HepG2 (cell line): ENCODE data around the gene NELFCD. TPM values are rescaled to one million over a fixed set of nuclear protein-coding genes. Genes with fewer than 3 reads are reported as not detected.

Source experiments
- CREB1 ChIP-seq, 2 experiments: fragments of 450-650 bp in 1 of 2; IDR thresholded peaks; 2 replicates each; pipeline ENCODE4 v1.6.1; 2016 to 2017; ENCODE audit warnings: control low read depth in 1 of 2, mild to moderate bottlenecking in 1 of 2, missing compliant biosample characterization in 1 of 2, missing genetic modification characterization in 1 of 2
- EHMT2 ChIP-seq: fragments of 200-600 bp; sonication (generic); IDR thresholded peaks from 2 replicates; pipeline ENCODE4 v1.7.0; 2017; ENCODE audit warnings: antibody characterized with exemption, low read depth, low read length, borderline replicate concordance
- FOXM1 ChIP-seq: sonication (generic); formaldehyde crosslinking; IDR thresholded peaks from 2 replicates; pipeline ENCODE4 v1.5.0; 2020; ENCODE audit warnings: missing genetic modification reagents
- HNF4G ChIP-seq, 2 experiments: sonication (generic) in 1 of 2; formaldehyde crosslinking in 1 of 2; IDR thresholded peaks; 2 replicates each; pipeline versions ENCODE4 v1.4.0 to v1.6.1; 2011 to 2020; ENCODE audit warnings: borderline replicate concordance in 2 of 2, low read depth in 2 of 2, mild to moderate bottlenecking in 2 of 2, low read length in 1 of 2, missing genetic modification reagents in 1 of 2, moderate library complexity in 1 of 2
- HOXD1 ChIP-seq: sonication (generic); formaldehyde crosslinking; IDR thresholded peaks from 2 replicates; pipeline ENCODE4 v1.5.0; 2020; ENCODE audit warnings: missing genetic modification reagents
- JARID2 ChIP-seq: sonication (generic); formaldehyde crosslinking; IDR thresholded peaks from 2 replicates; pipeline ENCODE4 v1.8.1; 2023; ENCODE audit warnings: missing genetic modification reagents, inconsistent platforms; ENCODE audit not compliant: insufficient replicate concordance
- NFRKB ChIP-seq: fragments of 450-650 bp; IDR thresholded peaks from 2 replicates; pipeline ENCODE4 v1.6.1; 2017
- PHB2 ChIP-seq: fragments of 450-650 bp; IDR thresholded peaks from 2 replicates; pipeline ENCODE4 v1.6.1; 2018; ENCODE audit not compliant: partially characterized antibody
- SIN3A ChIP-seq: IDR thresholded peaks from 2 replicates; pipeline ENCODE4 v1.6.1; 2011; ENCODE audit warnings: low read depth, mild to moderate bottlenecking, control low read depth, low read length, borderline replicate concordance
- SNAI1 ChIP-seq: sonication (generic); formaldehyde crosslinking; IDR thresholded peaks from 2 replicates; pipeline ENCODE4 v1.5.0; 2020; ENCODE audit warnings: mild to moderate bottlenecking, missing genetic modification reagents, borderline replicate concordance
- ZNF275 ChIP-seq: sonication (generic); formaldehyde crosslinking; IDR thresholded peaks from 2 replicates; pipeline ENCODE4 v1.8.0; 2022; ENCODE audit warnings: missing genetic modification reagents, mild to moderate bottlenecking, inconsistent platforms, borderline replicate concordance
- ZNF34 ChIP-seq: sonication (generic); formaldehyde crosslinking; IDR thresholded peaks from 2 replicates; pipeline ENCODE4 v1.4.0; 2020; ENCODE audit warnings: mild to moderate bottlenecking, missing genetic modification reagents, borderline replicate concordance
- ZNF484 ChIP-seq: sonication (generic); formaldehyde crosslinking; IDR thresholded peaks from 2 replicates; pipeline ENCODE4 v1.5.1; 2020; ENCODE audit warnings: mild to moderate bottlenecking, low read depth, missing genetic modification reagents, borderline replicate concordance
- ZNF770 ChIP-seq: sonication (generic); formaldehyde crosslinking; IDR thresholded peaks from 2 replicates; pipeline ENCODE4 v1.5.0; 2020; ENCODE audit warnings: mild to moderate bottlenecking, missing genetic modification reagents
- ZNF891 ChIP-seq: sonication (generic); formaldehyde crosslinking; IDR thresholded peaks from 2 replicates; pipeline ENCODE4 v1.5.0; 2020; ENCODE audit warnings: mild to moderate bottlenecking, missing genetic modification reagents
- polyA plus RNA-seq, 8 experiments: library from polyadenylated mRNA; depleted of rRNA in 3 of 8; stranded (reverse) in 7 of 8; unstranded in 1 of 8; fragments of >200 nt; fragmentation: Illumina TruSeq in 4 of 8; extraction: Trizol in 4 of 8; gene quantifications; 2 replicates each; pipeline versions ENCODE4 v1.2.1 to v1.2.3, GENCODE V29; 2011 to 2016; ENCODE audit warnings: low read depth in 4 of 8, missing spikeins in 1 of 8, mixed read lengths in 1 of 8; ENCODE audit not compliant: insufficient read depth in 1 of 8
- total RNA-seq, 5 experiments: library from RNA; depleted of rRNA; stranded (reverse); fragments of >200 nt; fragmentation: Illumina TruSeq; extraction: Trizol; gene quantifications; 2 replicates each; pipeline ENCODE4 v1.2.3, GENCODE V29; 2016; ENCODE audit warnings: low read depth in 1 of 5
- TF ChIP-seq, protein P1 (sequence below): sonication (generic); formaldehyde crosslinking; IDR thresholded peaks from 2 replicates; pipeline ENCODE4 v1.4.0; 2020; ENCODE audit warnings: missing genetic modification reagents
- TF ChIP-seq, protein P2 (sequence below), 2 experiments: sonication (generic) in 1 of 2; formaldehyde crosslinking in 1 of 2; IDR thresholded peaks; 2 replicates each; pipeline versions ENCODE4 v1.4.0 to v1.6.1; 2018 to 2020; ENCODE audit warnings: missing genetic modification reagents in 2 of 2, borderline replicate concordance in 1 of 2, low read depth in 1 of 2, mild to moderate bottlenecking in 1 of 2, missing biosample characterization in 1 of 2
- TF ChIP-seq, protein P3 (sequence below): sonication (generic); formaldehyde crosslinking; IDR thresholded peaks from 2 replicates; pipeline ENCODE4 v1.5.0; 2020; ENCODE audit warnings: mild to moderate bottlenecking, missing genetic modification reagents, borderline replicate concordance

Gene NELFCD
- total and polyA plus RNA-seq, 2 of the 13 experiments (the other 11 are each of a cell fraction or from before 2014, with no cell fraction given), result 159 to 203 TPM

DNA sequence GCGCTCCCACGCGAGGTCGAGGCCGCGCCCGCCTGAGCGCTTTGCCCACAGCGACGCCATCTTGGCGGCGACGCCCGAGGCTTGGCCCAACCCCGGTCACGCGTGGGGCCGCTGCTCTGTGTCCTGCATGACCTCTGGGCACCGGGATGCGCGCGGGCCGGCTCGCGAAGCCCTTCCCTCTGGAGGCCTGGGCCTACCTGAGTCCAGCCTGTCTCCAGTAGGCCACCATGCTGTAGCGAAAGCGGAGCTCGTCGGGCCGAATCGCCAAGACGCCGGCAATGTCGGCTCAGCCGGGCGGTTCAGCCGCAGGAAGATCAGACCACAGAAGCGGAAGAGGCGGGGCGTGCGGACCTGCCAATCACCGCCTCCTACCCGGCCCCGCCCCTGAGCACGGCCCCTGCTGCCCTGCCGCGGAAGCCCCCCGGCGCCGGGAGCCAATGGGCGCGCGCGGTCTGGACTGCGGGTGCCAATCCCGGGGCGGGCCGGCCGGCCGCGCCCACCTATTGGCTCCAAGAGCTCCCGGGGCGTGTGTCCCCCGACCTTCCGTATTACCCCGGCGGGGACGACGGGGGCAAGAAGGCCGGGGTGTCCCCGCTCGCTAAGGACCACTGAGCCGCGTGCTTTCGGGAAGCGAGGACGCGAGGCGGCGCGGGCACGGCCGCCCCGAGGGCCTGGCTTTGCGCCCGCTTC lies 51.1 kb downstream of the NELFCD start, which contains the start of gene ATP5F1E (continued):
- TF ChIP-seq, protein P1, sequence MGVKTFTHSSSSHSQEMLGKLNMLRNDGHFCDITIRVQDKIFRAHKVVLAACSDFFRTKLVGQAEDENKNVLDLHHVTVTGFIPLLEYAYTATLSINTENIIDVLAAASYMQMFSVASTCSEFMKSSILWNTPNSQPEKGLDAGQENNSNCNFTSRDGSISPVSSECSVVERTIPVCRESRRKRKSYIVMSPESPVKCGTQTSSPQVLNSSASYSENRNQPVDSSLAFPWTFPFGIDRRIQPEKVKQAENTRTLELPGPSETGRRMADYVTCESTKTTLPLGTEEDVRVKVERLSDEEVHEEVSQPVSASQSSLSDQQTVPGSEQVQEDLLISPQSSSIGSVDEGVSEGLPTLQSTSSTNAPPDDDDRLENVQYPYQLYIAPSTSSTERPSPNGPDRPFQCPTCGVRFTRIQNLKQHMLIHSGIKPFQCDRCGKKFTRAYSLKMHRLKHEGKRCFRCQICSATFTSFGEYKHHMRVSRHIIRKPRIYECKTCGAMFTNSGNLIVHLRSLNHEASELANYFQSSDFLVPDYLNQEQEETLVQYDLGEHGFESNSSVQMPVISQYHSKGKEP (CRISPR knock-in tag), result peak; percentile 77; the same call in 1 of the 2 replicates
- no peak for TF ChIP-seq NFRKB
- peak; percentile 59; the same call in 1 of the 2 replicates for TF ChIP-seq ZNF770 (CRISPR knock-in tag)
- TF ChIP-seq ZNF275 (CRISPR knock-in tag), result peak; percentile 90
- peak; percentile 98 for TF ChIP-seq SNAI1 (CRISPR knock-in tag)
- TF ChIP-seq HOXD1 (CRISPR knock-in tag), result peak; percentile 35; the same call in 1 of the 2 replicates
- TF ChIP-seq, protein P2, sequence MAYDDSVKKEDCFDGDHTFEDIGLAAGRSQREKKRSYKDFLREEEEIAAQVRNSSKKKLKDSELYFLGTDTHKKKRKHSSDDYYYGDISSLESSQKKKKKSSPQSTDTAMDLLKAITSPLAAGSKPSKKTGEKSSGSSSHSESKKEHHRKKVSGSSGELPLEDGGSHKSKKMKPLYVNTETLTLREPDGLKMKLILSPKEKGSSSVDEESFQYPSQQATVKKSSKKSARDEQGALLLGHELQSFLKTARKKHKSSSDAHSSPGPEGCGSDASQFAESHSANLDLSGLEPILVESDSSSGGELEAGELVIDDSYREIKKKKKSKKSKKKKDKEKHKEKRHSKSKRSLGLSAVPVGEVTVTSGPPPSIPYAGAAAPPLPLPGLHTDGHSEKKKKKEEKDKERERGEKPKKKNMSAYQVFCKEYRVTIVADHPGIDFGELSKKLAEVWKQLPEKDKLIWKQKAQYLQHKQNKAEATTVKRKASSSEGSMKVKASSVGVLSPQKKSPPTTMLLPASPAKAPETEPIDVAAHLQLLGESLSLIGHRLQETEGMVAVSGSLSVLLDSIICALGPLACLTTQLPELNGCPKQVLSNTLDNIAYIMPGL (CRISPR knock-in tag; IDR thresholded peaks at IDR 0.05; ENCODE audit: borderline replicate concordance in 1 of 2, low read depth in 1 of 2), result peak; percentile 88 to 91
- no peak for TF ChIP-seq PHB2
- peak; percentile 79 for TF ChIP-seq JARID2
- peak; percentile 83 for TF ChIP-seq FOXM1
- no peak for TF ChIP-seq EHMT2
- no peak for TF ChIP-seq ZNF484
- no peak; the same call in 1 of the 2 replicates for TF ChIP-seq HNF4G (IDR thresholded peaks at IDR 0.05; ENCODE audit: borderline replicate concordance, low read depth, low read length)
- TF ChIP-seq HNF4G (CRISPR knock-in tag; IDR thresholded peaks at IDR 0.05; ENCODE audit: borderline replicate concordance, low read depth), result peak; percentile 79; the same call in 1 of the 2 replicates
- peak; percentile 93; the same call in 1 of the 2 replicates for TF ChIP-seq ZNF891 (CRISPR knock-in tag)
- TF ChIP-seq ZNF34, result peak; percentile 88; the same call in 1 of the 2 replicates
- TF ChIP-seq, protein P3, sequence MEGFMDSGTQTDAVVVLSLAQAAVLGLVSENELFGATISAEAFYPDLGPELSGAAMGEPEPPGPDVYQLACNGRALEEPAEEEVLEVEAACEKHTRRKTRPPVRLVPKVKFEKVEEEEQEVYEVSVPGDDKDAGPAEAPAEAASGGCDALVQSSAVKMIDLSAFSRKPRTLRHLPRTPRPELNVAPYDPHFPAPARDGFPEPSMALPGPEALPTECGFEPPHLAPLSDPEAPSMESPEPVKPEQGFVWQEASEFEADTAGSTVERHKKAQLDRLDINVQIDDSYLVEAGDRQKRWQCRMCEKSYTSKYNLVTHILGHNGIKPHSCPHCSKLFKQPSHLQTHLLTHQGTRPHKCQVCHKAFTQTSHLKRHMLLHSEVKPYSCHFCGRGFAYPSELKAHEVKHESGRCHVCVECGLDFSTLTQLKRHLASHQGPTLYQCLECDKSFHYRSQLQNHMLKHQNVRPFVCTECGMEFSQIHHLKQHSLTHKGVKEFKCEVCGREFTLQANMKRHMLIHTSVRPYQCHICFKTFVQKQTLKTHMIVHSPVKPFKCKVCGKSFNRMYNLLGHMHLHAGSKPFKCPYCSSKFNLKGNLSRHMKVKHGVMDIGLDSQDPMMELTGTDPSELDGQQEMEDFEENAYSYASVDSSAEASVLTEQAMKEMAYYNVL (CRISPR knock-in tag), result peak; percentile 87; the same call in 1 of the 2 replicates
- TF ChIP-seq SIN3A, result peak; percentile 95; the same call in 1 of the 2 replicates
- TF ChIP-seq CREB1 (IDR thresholded peaks at IDR 0.05), result peak; percentile 29; the same call in 1 of the 2 replicates
- no peak for TF ChIP-seq CREB1 (CRISPR knock-in tag; IDR thresholded peaks at IDR 0.05)
